GM12801 (cell line): ENCODE measurements around the gene GRPEL2.

Source experiments
- CTCF ChIP-seq: IDR thresholded peaks from one replicate; pipeline ENCODE4 v1.5.1; 2011; ENCODE audit warnings: control low read depth; ENCODE audit not compliant: insufficient read length; ENCODE audit errors: extremely low read depth

GRPEL2 gene

DNA sequence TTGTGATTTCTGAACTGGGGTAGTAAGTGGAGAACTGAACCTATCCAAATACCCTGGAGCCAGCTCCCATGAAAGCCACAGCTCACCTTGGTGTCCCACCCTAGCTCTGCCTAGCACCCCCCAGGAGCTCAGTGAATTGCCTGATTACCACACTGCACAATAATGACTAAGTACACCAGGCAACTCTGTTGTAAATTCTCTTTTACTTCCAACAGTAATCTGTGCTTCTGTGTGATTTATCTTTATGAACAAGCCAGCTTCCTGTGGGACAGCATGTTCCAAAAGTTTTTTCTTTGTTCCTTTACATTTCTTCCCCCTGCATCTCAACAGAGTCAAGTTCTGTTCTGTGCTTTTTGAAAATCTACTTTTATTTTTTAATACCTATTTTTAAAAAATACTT is 22.1 kb upstream of the GRPEL2 start:
- TF ChIP-seq CTCF, result no peak

DNA sequence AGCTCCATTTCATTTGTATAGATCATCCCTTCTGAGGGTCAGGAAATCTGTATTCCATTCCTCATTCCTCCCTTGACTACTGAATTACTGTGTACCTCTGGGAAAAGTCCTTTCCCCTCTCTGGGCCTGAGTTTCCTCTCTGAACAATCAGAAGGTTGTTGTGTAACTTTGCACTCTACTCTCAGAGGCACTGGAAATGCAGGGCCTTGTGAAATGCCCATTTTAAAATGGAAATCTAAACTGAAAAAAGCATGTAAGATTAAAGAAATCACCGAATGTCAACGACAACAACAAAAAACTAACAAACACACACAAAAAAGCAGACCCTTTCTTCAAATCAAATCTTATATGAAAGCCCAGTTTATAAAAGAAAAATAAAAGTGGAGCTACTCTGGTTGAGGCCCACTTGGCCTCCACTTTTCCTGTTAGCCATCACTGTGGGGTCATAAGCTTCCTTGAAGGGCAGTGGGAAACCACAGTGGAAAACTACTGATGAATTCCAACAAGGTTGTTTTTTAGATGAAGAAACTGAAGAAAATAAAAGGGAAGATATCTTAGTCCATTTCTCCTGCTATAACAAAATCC is 21.6 kb upstream of the GRPEL2 start:
- no peak for TF ChIP-seq CTCF

- TF ChIP-seq CTCF, result no peak
These were observed 20.7 kb upstream of the GRPEL2 start for GRCh38 chr5:149324641-149325040.

GRCh38 chr5:149325166-149325735 is 20.0 kb upstream of the GRPEL2 start:
- no peak for TF ChIP-seq CTCF

GRCh38 chr5:149325894-149326293 is 19.4 kb upstream of the GRPEL2 start:
- TF ChIP-seq CTCF, result no peak

DNA sequence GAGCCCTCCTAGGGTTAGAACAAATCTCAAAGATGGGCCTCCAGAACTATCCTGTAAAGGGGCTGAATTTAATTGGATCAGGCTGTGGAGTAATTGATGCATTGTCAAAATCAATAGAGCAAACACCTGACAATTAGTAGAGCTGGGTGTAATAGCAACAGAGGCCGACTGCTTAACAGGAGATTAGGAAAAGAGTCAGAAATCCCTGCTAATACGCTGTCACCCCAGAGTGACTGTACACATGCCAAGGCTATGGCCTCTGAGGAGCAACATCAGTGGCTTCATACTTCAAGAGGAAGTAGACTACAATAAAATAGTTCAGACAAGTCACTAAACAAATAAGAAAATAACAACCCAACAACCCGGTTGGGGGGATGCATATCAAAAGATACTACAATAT is 18.7 kb upstream of the GRPEL2 start:
- TF ChIP-seq CTCF, result no peak

DNA sequence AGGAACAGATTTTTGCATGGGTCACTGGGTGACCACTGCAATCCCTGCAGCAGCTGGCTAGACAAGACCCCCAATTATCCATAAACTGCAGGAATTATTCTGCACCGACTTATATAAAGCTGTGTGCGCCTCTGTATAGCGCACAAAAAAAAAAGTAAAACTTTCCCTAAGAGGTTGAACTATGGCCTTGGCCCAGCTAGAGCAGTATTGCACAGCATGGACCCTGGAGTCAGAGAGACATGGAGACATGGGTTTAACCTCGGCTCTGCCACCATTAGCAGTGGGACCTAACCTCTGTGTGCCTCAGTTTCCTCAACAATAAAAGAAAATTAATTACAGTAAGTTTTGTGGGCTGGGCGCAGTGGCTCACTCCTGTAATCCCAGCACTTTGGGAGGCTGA is 17.1 kb upstream of the GRPEL2 start:
- no peak for TF ChIP-seq CTCF
